ENCODE data around the gene CNNM2. TPM values are rescaled to one million over a fixed set of nuclear protein-coding genes. Genes with fewer than 3 reads are reported as not detected.

Gene CNNM2
- total RNA-seq, 1 experiment from 2014 or later: 16.1 TPM

DNA sequence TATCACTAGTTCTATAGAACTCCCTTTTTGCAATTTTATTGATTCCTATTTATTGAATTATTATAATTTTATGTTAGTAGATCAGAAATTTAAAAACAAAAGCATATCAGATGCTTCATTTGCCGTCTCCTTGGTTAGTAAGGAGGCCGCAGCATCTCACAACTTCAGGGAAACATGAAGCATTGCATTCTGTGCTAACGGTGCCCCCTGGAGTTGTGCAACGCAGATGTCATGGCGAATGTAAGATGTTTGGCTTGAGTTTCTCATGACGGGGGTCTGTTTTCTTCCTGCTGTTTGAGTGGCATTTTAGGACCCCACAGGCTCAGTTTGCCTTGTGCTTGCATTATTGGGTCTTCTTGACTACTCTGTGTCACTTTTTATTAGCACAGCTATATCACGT lies 124.8 kb downstream of the CNNM2 start:
- H3K4me1 Mint-ChIP-seq (ENCODE audit: low read depth, unreplicated experiment): no peaks in the 10 kb centered on the region
- TF ChIP-seq, protein P1, sequence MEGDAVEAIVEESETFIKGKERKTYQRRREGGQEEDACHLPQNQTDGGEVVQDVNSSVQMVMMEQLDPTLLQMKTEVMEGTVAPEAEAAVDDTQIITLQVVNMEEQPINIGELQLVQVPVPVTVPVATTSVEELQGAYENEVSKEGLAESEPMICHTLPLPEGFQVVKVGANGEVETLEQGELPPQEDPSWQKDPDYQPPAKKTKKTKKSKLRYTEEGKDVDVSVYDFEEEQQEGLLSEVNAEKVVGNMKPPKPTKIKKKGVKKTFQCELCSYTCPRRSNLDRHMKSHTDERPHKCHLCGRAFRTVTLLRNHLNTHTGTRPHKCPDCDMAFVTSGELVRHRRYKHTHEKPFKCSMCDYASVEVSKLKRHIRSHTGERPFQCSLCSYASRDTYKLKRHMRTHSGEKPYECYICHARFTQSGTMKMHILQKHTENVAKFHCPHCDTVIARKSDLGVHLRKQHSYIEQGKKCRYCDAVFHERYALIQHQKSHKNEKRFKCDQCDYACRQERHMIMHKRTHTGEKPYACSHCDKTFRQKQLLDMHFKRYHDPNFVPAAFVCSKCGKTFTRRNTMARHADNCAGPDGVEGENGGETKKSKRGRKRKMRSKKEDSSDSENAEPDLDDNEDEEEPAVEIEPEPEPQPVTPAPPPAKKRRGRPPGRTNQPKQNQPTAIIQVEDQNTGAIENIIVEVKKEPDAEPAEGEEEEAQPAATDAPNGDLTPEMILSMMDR (IDR thresholded peaks at IDR 0.05; ENCODE audit: insufficient read depth in 1 of 2, low read depth in 1 of 2, low read length in 1 of 2, severe bottlenecking in 1 of 2, unreplicated experiment in 1 of 2): peak in 1 of 2 experiments; percentile 2
- Histone ChIP-seq H3K4me3 (ENCODE audit: low read depth, low read length) (no peak overlapping the region), H3K36me3 (ENCODE audit: control insufficient read depth, insufficient read depth, low read length) (no peaks in the 10 kb centered on the region), H3K4me1 (no peaks in the 10 kb centered on the region), H3K27me3 (replicated peaks; ENCODE audit: control insufficient read depth, insufficient read depth, low read length) (no peaks in the 10 kb centered on the region), H3K9me3 (no peaks in the 10 kb centered on the region)
- no peaks in the 10 kb centered on the region for H3K36me3 Mint-ChIP-seq (ENCODE audit: insufficient read depth, unreplicated experiment)
- BruUV-seq (replicated peaks): no TSS peak
- H3K27ac Mint-ChIP-seq (ENCODE audit: unreplicated experiment): no peak overlapping the region
- H3K4me3 Mint-ChIP-seq (ENCODE audit: unreplicated experiment): no peak overlapping the region
- POLR2A ChIA-PET: no interaction called here
- CTCF ChIA-PET: no interaction called here
- DNase-seq: no peak
- intact Hi-C loops (cut with micrococcal nuclease; ENCODE audit: unreplicated experiment): no loop called here
- H3K9me3 Mint-ChIP-seq (ENCODE audit: unreplicated experiment): no peaks in the 10 kb centered on the region
- no peaks in the 10 kb centered on the region for H3K27me3 Mint-ChIP-seq (ENCODE audit: insufficient read depth, unreplicated experiment)

DNA sequence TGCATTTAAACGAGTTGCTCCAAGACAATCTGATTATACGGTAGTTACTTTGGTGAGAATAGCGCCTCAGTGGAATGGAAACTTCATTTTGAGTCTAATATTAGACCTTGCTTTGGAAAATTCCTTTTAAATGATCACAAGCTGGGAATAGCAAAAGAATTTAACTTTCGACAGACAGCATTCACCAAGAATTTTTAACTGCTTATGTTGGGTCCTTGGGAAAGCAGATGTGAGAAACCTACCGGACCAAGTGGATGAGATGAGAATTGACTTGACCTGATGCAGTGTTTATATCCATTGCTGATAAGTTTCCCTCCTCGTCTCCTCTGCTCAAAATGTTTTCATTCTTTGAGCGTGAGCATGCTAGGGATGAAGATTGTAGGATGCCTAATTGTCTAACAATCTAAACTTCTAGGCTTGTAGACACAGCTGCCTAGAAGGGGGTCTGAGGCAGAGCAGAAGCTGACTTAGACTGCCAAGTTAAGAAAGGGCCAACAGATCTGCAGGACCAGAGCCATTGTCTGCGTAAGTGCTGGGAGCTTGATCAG lies 126.9 kb downstream of the CNNM2 start:
- no peaks in the 10 kb centered on the region for H3K27me3 Mint-ChIP-seq (ENCODE audit: insufficient read depth, unreplicated experiment)
- no peak for DNase-seq
- ChIA-PET CTCF (interaction anchor here (1.6 kb wide), 1 partner anchor 127 kb away, joined by 4 read pairs; the partner anchor contains the start of gene CNNM2), POLR2A (no interaction called here)
- TF ChIP-seq, protein P1 (IDR thresholded peaks at IDR 0.05; ENCODE audit: insufficient read depth in 1 of 2, low read depth in 1 of 2, low read length in 1 of 2, severe bottlenecking in 1 of 2, unreplicated experiment in 1 of 2): no peak
- H3K4me3 Mint-ChIP-seq (ENCODE audit: unreplicated experiment): no peak overlapping the region
- H3K36me3 ChIP-seq (ENCODE audit: control insufficient read depth, insufficient read depth, low read length): no peaks in the 10 kb centered on the region
- H3K4me3 ChIP-seq (ENCODE audit: low read depth, low read length): no peak overlapping the region
- no peaks in the 10 kb centered on the region for H3K4me1 Mint-ChIP-seq (ENCODE audit: low read depth, unreplicated experiment)
- no peaks in the 10 kb centered on the region for H3K36me3 Mint-ChIP-seq (ENCODE audit: insufficient read depth, unreplicated experiment)
- H3K9me3 ChIP-seq: no peaks in the 10 kb centered on the region
- intact Hi-C loops (cut with micrococcal nuclease; ENCODE audit: unreplicated experiment): no loop called here
- no peak overlapping the region for H3K27ac Mint-ChIP-seq (ENCODE audit: unreplicated experiment)
- BruUV-seq (replicated peaks): no TSS peak
- H3K9me3 Mint-ChIP-seq (ENCODE audit: unreplicated experiment): no peaks in the 10 kb centered on the region
- H3K27me3 ChIP-seq (replicated peaks; ENCODE audit: control insufficient read depth, insufficient read depth, low read length): no peaks in the 10 kb centered on the region
- H3K4me1 ChIP-seq: no peaks in the 10 kb centered on the region

DNA sequence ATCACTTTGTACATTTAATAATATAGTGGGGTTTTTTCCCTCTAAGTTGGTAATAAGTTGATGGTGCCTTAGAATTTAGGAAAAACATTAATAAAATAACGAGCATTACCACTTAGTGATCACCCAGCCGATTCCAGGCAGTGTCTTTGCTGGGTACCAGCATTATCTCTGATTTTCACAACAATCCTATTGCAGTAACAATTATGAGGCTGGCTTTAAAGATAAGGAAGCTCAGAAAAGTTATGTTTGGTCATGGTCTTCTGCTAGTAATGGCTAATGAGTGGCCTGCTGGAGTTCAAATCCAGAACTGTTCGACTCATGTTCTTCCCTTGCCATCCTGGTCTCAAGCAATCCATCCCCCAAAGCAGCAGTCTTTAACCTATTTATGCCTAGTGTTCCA lies 127.9 kb downstream of the CNNM2 start:
- intact Hi-C loops (cut with micrococcal nuclease; ENCODE audit: unreplicated experiment): no loop called here
- Histone ChIP-seq H3K9me3 (no peaks in the 10 kb centered on the region), H3K27me3 (replicated peaks; ENCODE audit: control insufficient read depth, insufficient read depth, low read length) (no peaks in the 10 kb centered on the region), H3K4me1 (no peaks in the 10 kb centered on the region), H3K36me3 (ENCODE audit: control insufficient read depth, insufficient read depth, low read length) (no peaks in the 10 kb centered on the region), H3K4me3 (ENCODE audit: low read depth, low read length) (no peak overlapping the region)
- Mint-ChIP-seq H3K9me3 (ENCODE audit: unreplicated experiment) (no peaks in the 10 kb centered on the region), H3K4me3 (ENCODE audit: unreplicated experiment) (no peak overlapping the region), H3K4me1 (ENCODE audit: low read depth, unreplicated experiment) (no peaks in the 10 kb centered on the region), H3K27me3 (ENCODE audit: insufficient read depth, unreplicated experiment) (no peaks in the 10 kb centered on the region), H3K27ac (ENCODE audit: unreplicated experiment) (no peak overlapping the region), H3K36me3 (ENCODE audit: insufficient read depth, unreplicated experiment) (no peaks in the 10 kb centered on the region)
- no peak for DNase-seq
- ChIA-PET POLR2A (no interaction called here), CTCF (interaction anchor here (1.6 kb wide), 1 partner anchor 128 kb away, joined by 4 read pairs; the partner anchor contains the start of gene CNNM2)
- BruUV-seq (replicated peaks): no TSS peak
- TF ChIP-seq, protein P1 (IDR thresholded peaks at IDR 0.05; ENCODE audit: insufficient read depth in 1 of 2, low read depth in 1 of 2, low read length in 1 of 2, severe bottlenecking in 1 of 2, unreplicated experiment in 1 of 2): no peak
